ENCODE results near the gene CATSPERD. TPM values are rescaled to one million over a fixed set of nuclear protein-coding genes. Genes with fewer than 3 reads are reported as not detected.

The CATSPERD gene
- total and polyA plus RNA-seq, 12 donors = not detected

- no peaks in the 10 kb centered on the region for H3K27me3 ChIP-seq
- DNase-seq = peak in 5 of 7 donors; percentile 57 to 79 (median 70)
- no peaks in the 10 kb centered on the region for H3K36me3 ChIP-seq (replicated peaks in 1 of 2)
- peak overlapping the region in 4 of 5 donors; percentile 16 to 80 (median 62) for H3K27ac ChIP-seq
- intact Hi-C loops (cut with DNase I) = loop anchor here in 1 of 2 donors (10.0 kb wide), 1 partner anchor 214 kb away; no protein-coding TSS in a partner anchor
- H3K4me3 ChIP-seq = no peak overlapping the region
- 41 to 59% (median 45%) methylated on average over 10 to 17 of the region's 17 CpGs for WGBS, 4 donors
- no peaks in the 10 kb centered on the region for H3K9me3 ChIP-seq (replicated peaks in 1 of 3)
- peaks cover 35 to 37% of the 10 kb centered on the region in 2 donors for H3K4me1 ChIP-seq (replicated peaks in 1 of 2)
- TF ChIP-seq, protein P1, sequence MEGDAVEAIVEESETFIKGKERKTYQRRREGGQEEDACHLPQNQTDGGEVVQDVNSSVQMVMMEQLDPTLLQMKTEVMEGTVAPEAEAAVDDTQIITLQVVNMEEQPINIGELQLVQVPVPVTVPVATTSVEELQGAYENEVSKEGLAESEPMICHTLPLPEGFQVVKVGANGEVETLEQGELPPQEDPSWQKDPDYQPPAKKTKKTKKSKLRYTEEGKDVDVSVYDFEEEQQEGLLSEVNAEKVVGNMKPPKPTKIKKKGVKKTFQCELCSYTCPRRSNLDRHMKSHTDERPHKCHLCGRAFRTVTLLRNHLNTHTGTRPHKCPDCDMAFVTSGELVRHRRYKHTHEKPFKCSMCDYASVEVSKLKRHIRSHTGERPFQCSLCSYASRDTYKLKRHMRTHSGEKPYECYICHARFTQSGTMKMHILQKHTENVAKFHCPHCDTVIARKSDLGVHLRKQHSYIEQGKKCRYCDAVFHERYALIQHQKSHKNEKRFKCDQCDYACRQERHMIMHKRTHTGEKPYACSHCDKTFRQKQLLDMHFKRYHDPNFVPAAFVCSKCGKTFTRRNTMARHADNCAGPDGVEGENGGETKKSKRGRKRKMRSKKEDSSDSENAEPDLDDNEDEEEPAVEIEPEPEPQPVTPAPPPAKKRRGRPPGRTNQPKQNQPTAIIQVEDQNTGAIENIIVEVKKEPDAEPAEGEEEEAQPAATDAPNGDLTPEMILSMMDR (IDR thresholded peaks at IDR 0.05) = no peak
- TF ChIP-seq POLR2A (IDR thresholded peaks at IDR 0.05) = peak in 1 of 2 donors; percentile 11
Observed at GRCh38 chr19:5800361-5801270, 80.2 kb downstream of the CATSPERD start.

DNA sequence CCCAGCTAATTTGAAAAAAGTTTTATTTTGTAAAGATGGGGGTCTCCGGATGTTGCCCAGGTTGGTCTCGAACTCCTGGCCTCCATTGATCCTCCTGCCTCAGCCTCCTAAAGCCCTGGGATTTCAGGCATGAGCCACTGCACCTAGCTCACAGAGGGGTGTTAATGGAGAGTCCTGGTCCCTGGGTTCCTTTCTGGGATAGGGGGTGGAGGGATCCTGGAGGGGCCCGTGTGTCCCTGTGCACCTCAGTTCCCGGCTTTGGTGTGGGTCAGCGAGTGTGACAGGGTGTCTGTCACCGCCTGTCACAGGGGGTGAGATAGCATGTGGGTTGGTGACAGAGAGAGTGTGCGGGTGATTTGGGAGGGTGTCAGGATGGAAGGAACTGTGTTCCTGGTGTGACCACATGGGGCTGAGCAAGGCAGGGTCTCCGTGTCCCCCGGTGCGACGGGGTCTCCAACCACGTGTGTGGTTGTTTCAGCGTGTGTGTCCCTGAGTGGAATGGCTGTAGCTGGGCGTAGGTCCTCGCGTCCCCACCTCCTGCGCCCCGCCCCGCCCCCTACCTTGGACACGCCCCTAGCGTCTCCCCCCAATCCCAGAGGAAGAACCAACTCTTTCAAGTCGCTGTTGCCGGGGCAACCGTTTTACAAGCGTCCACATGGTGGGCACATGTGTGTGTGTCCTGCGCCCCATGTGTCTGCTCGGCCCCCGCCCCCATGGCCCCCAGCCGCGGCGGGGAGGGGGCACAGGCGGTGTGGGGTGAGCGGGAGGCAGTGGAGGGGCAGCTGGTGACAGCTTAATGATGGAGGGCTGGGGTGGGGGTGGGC lies 81.6 kb downstream of the CATSPERD start:
- Histone ChIP-seq H3K9me3 (replicated peaks in 1 of 3) (no peaks in the 10 kb centered on the region), H3K4me3 (no peak overlapping the region), H3K27me3 (no peaks in the 10 kb centered on the region), H3K36me3 (replicated peaks in 1 of 2) (no peaks in the 10 kb centered on the region), H3K4me1 (replicated peaks in 1 of 2) (peaks cover 37 to 42% of the 10 kb centered on the region in 2 donors), H3K27ac (no peak overlapping the region)
- TF ChIP-seq, protein P1 (IDR thresholded peaks at IDR 0.05) = no peak
- TF ChIP-seq POLR2A (IDR thresholded peaks at IDR 0.05) = no peak
- 18 to 37% (median 24%) methylated on average over 12 to 33 of the region's 33 CpGs for WGBS, 4 donors
- intact Hi-C loops (cut with DNase I) = loop anchor here in 1 of 2 donors (10.0 kb wide), 1 partner anchor 213 kb away; no protein-coding TSS in a partner anchor
- DNase-seq = peak in 2 of 7 donors; percentile 43 to 52

DNA sequence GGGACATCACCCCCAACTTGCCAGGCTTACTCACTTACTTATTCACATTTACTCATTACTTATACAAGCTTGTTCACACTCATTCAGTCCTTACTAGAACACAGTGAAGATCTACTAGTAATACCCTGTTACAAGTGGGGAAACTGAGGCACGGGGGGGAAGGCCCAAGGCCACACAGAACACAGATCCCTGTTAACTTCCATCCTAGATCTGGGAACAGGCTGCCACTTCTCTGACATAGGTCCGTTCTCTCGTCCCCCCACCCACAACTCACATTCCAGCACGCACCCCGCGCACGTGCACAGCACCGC lies 83.0 kb downstream of the CATSPERD start:
- Histone ChIP-seq H3K36me3 (replicated peaks in 1 of 2) (no peaks in the 10 kb centered on the region), H3K27me3 (no peaks in the 10 kb centered on the region), H3K4me1 (replicated peaks in 1 of 2) (peaks cover 37 to 42% of the 10 kb centered on the region in 2 donors), H3K4me3 (peak overlapping the region in 1 of 4 donors; percentile 34), H3K27ac (peak overlapping the region in 3 of 5 donors; percentile 18 to 27 (median 19)), H3K9me3 (replicated peaks in 1 of 3) (no peaks in the 10 kb centered on the region)
- 5 to 11% (median 5%) methylated on average over 3 to 8 of the region's 8 CpGs for WGBS, 4 donors
- intact Hi-C loops (cut with DNase I) = loop anchor here in 1 of 2 donors (10.0 kb wide), 1 partner anchor 211 kb away; no protein-coding TSS in a partner anchor
- DNase-seq = peak in 1 of 7 donors; percentile 10
- TF ChIP-seq, protein P1 (IDR thresholded peaks at IDR 0.05) = no peak
- TF ChIP-seq POLR2A (IDR thresholded peaks at IDR 0.05) = no peak
